ENCODE measurements around the gene RUNX3. TPM values are rescaled to one million over a fixed set of nuclear protein-coding genes. Genes with fewer than 3 reads are reported as not detected.

RUNX3 gene
- total and polyA plus RNA-seq, 2 donors (not counting 3 experiments of a cell fraction or from before 2014, with no cell fraction given), result not detected

DNA sequence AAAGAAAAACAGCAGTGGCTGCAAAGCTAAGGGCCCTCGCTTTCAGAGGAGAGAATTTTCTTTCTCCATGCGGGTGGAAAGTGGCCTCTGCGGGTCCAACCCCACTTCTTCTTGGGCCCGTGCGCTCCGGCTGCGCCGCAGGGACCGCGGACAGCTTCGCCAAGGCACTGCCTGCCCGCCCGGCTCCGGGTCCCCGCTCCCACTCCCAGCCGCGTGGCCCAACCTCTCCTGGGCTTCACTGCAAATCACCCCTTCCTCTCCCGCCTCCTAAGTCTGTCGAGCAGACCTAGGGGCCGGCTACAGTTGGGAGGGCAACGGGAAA is 1.0 kb upstream of the RUNX3 start:
- TF ChIP-seq MYC (IDR thresholded peaks at IDR 0.05; ENCODE audit: low read depth, low read length) (no peak), MAX (IDR thresholded peaks at IDR 0.05; ENCODE audit: insufficient read depth, insufficient read length) (no peak), EZH2 (IDR thresholded peaks at IDR 0.05; ENCODE audit: borderline replicate concordance, low read depth, low read length, severe bottlenecking) (peak; percentile 98), FOS (IDR thresholded peaks at IDR 0.05; ENCODE audit: borderline replicate concordance, insufficient read depth, low read length) (no peak), POLR2AphosphoS5 (IDR thresholded peaks at IDR 0.05; ENCODE audit: insufficient read depth, low read depth, low read length) (no peak)
- Histone ChIP-seq H2AFZ (ENCODE audit: low read depth, low read length) (no peak overlapping the region), H3K9ac (replicated peaks; ENCODE audit: extremely low read depth, insufficient read depth, low read length) (no peak overlapping the region), H3K9me1 (replicated peaks; ENCODE audit: control insufficient read depth, extremely low read depth, insufficient read depth, low read length) (no peaks in the 10 kb centered on the region), H3K4me1 (ENCODE audit: control insufficient read depth, extremely low read depth, insufficient read depth, low read length) (no peaks in the 10 kb centered on the region), H3K4me2 (ENCODE audit: insufficient read depth, low read length) (no peak overlapping the region), H4K20me1 (replicated peaks; ENCODE audit: control insufficient read depth, extremely low read depth, insufficient read depth, low read length) (no peaks in the 10 kb centered on the region), H3K79me2 (ENCODE audit: control insufficient read depth, insufficient read depth, low read length) (no peaks in the 10 kb centered on the region), H3K36me3 (ENCODE audit: control insufficient read depth in 2 of 2, extremely low read depth in 1 of 2, insufficient read depth in 2 of 2, low read length in 2 of 2) (no peaks in the 10 kb centered on the region), H3K4me3 (replicated peaks in 1 of 3; ENCODE audit: insufficient read depth in 1 of 3, low read depth in 1 of 3, low read length in 3 of 3) (no peak overlapping the region), H3K27ac (ENCODE audit: insufficient read depth, low read depth, low read length) (no peak overlapping the region), H3K9me3 (replicated peaks; ENCODE audit: control insufficient read depth, insufficient read depth, low read length) (no peaks in the 10 kb centered on the region), H3K27me3 (ENCODE audit: control insufficient read depth in 2 of 2, insufficient read depth in 2 of 2, low read length in 2 of 2) (peaks cover 85 to 87% of the 10 kb centered on the region in 2 experiments)
- no TSS peak for BruUV-seq (replicated peaks)
- FAIRE-seq (no peak), DNase-seq (ENCODE audit: low read depth, low spot score) (no peak)
- intact Hi-C loops (cut with micrococcal nuclease), result loop anchor here (5.0 kb wide), 1 partner anchor 271 kb away; no protein-coding TSS in a partner anchor
- POLR2A ChIA-PET, result no interaction called here
- CTCF ChIA-PET, result interaction anchor here (0.7 to 2.9 kb wide), 2 partner anchors 9 to 171 kb away, joined by 3 to 16 read pairs; no protein-coding TSS in a partner anchor
- dilution Hi-C loops (cut with MboI; ENCODE audit: extremely low pct_ligation_motif_present, low sequenced_read_pairs), result no loop called here

DNA sequence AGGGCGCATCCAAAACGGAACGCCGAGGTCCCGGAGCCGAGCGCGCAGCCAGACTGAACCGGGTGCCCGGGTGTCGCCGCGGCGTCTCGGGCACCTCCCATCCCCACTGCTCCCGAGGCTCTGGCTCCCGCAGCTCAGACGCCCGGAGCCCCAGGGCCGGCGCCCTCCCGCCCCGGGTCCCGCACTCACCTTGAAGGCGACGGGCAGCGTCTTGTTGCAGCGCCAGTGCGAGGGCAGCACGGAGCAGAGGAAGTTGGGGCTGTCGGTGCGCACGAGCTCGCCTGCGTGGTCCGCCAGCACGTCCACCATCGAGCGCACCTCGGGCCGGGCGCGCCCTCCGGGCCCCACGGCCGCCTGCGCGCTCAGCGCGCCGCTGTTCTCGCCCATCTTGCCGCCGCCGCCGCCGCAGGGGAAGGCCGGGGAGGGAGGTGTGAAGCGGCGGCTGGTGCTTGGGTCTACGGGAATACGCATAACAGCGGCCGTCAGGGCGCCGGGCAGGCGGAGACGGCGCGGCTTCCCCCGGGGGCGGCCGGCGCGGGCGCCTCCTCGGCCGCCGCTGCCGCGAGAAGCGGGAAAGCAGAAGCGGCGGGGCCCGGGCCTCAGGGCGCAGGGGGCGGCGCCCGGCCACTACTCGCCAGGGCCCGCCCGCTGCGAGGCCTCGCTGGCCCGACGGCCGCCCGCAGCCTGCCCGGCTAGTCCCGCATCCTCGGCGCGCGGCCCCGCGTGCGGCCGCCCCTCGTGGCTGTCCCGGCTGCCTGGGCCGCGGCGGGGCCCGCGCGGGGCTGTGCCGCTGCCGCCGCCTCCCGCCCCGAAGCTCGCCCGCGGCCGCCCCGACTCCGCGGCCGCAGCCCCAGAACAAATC is 447 bp downstream of the RUNX3 start:
- Histone ChIP-seq H3K27me3 (ENCODE audit: control insufficient read depth in 2 of 2, insufficient read depth in 2 of 2, low read length in 2 of 2) (peaks cover 90 to 96% of the 10 kb centered on the region in 2 experiments), H3K4me1 (ENCODE audit: control insufficient read depth, extremely low read depth, insufficient read depth, low read length) (no peaks in the 10 kb centered on the region), H3K9ac (replicated peaks; ENCODE audit: extremely low read depth, insufficient read depth, low read length) (no peak overlapping the region), H4K20me1 (replicated peaks; ENCODE audit: control insufficient read depth, extremely low read depth, insufficient read depth, low read length) (no peaks in the 10 kb centered on the region), H3K27ac (ENCODE audit: insufficient read depth, low read depth, low read length) (no peak overlapping the region), H3K9me1 (replicated peaks; ENCODE audit: control insufficient read depth, extremely low read depth, insufficient read depth, low read length) (no peaks in the 10 kb centered on the region), H3K4me2 (ENCODE audit: insufficient read depth, low read length) (no peak overlapping the region), H3K9me3 (replicated peaks; ENCODE audit: control insufficient read depth, insufficient read depth, low read length) (no peaks in the 10 kb centered on the region), H2AFZ (ENCODE audit: low read depth, low read length) (no peak overlapping the region), H3K79me2 (ENCODE audit: control insufficient read depth, insufficient read depth, low read length) (no peaks in the 10 kb centered on the region), H3K4me3 (replicated peaks in 1 of 3; ENCODE audit: insufficient read depth in 1 of 3, low read depth in 1 of 3, low read length in 3 of 3) (no peak overlapping the region), H3K36me3 (ENCODE audit: control insufficient read depth in 2 of 2, extremely low read depth in 1 of 2, insufficient read depth in 2 of 2, low read length in 2 of 2) (no peaks in the 10 kb centered on the region)
- POLR2A ChIA-PET, result no interaction called here
- DNase-seq (ENCODE audit: low read depth, low spot score) (no peak), FAIRE-seq (no peak)
- BruUV-seq (replicated peaks), result no TSS peak
- intact Hi-C loops (cut with micrococcal nuclease), result loop anchor here (5.0 kb wide), 1 partner anchor 273 kb away; no protein-coding TSS in a partner anchor
- dilution Hi-C loops (cut with MboI; ENCODE audit: extremely low pct_ligation_motif_present, low sequenced_read_pairs), result no loop called here
- TF ChIP-seq, protein P1, sequence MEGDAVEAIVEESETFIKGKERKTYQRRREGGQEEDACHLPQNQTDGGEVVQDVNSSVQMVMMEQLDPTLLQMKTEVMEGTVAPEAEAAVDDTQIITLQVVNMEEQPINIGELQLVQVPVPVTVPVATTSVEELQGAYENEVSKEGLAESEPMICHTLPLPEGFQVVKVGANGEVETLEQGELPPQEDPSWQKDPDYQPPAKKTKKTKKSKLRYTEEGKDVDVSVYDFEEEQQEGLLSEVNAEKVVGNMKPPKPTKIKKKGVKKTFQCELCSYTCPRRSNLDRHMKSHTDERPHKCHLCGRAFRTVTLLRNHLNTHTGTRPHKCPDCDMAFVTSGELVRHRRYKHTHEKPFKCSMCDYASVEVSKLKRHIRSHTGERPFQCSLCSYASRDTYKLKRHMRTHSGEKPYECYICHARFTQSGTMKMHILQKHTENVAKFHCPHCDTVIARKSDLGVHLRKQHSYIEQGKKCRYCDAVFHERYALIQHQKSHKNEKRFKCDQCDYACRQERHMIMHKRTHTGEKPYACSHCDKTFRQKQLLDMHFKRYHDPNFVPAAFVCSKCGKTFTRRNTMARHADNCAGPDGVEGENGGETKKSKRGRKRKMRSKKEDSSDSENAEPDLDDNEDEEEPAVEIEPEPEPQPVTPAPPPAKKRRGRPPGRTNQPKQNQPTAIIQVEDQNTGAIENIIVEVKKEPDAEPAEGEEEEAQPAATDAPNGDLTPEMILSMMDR (IDR thresholded peaks at IDR 0.05; ENCODE audit: extremely low read depth in 1 of 2, insufficient read depth in 1 of 2, low read depth in 1 of 2, low read length in 2 of 2), result no peak
- peak; percentile 73 for TF ChIP-seq EZH2 (IDR thresholded peaks at IDR 0.05; ENCODE audit: borderline replicate concordance, low read depth, low read length, severe bottlenecking)
- TF ChIP-seq GATA2 (IDR thresholded peaks at IDR 0.05; ENCODE audit: insufficient read depth, insufficient read length, low read depth, low read length), result no peak
- no peak for TF ChIP-seq JUN (IDR thresholded peaks at IDR 0.05; ENCODE audit: borderline replicate concordance, insufficient read depth, insufficient read length, low read depth)
- TF ChIP-seq FOS (IDR thresholded peaks at IDR 0.05; ENCODE audit: borderline replicate concordance, insufficient read depth, low read length), result no peak
- no peak for TF ChIP-seq POLR2A (IDR thresholded peaks at IDR 0.05; ENCODE audit: low read depth, low read length)
- CTCF ChIA-PET, result interaction anchor here (0.8 kb wide), 1 partner anchor 22 kb away, joined by 3 read pairs; no protein-coding TSS in a partner anchor
